Glutamatergic neuron (in vitro differentiated cells): ENCODE results near the gene DOCK10. TPM values are rescaled to one million over a fixed set of nuclear protein-coding genes. Genes with fewer than 3 reads are reported as not detected.

ENCODE experiments used
- DNase-seq: peaks from one replicate; pipeline ENCODE4 v3.0.0; 2022
- H3K27ac Mint-ChIP-seq: one replicate; pipeline ENCODE4 v1.8.0; 2020; ENCODE audit warnings: mild to moderate bottlenecking, mixed read lengths, inconsistent platforms; ENCODE audit not compliant: unreplicated experiment
- H3K27me3 Mint-ChIP-seq: one replicate; pipeline ENCODE4 v1.8.0; 2020; ENCODE audit warnings: mild to moderate bottlenecking, moderate library complexity, mixed read lengths, inconsistent platforms; ENCODE audit not compliant: unreplicated experiment
- H3K36me3 Mint-ChIP-seq: one replicate; pipeline ENCODE4 v1.8.0; 2020; ENCODE audit warnings: mild to moderate bottlenecking, mixed read lengths, inconsistent platforms; ENCODE audit not compliant: unreplicated experiment
- H3K4me1 Mint-ChIP-seq: one replicate; pipeline ENCODE4 v1.8.0; 2020; ENCODE audit warnings: mild to moderate bottlenecking, low read depth, mixed read lengths, inconsistent platforms; ENCODE audit not compliant: unreplicated experiment
- H3K4me3 Mint-ChIP-seq: one replicate; pipeline ENCODE4 v1.8.0; 2020; ENCODE audit warnings: mild to moderate bottlenecking, mixed read lengths, inconsistent platforms; ENCODE audit not compliant: unreplicated experiment
- H3K9me3 Mint-ChIP-seq: one replicate; pipeline ENCODE4 v1.8.0; 2020; ENCODE audit warnings: mild to moderate bottlenecking, moderate library complexity, mixed read lengths, inconsistent platforms; ENCODE audit not compliant: unreplicated experiment
- total RNA-seq: library from RNA; stranded (reverse); fragmentation: NEBNext Ultra II Directional; extraction: Animal tissue kit (Norgen Biotek cat#: 25700); gene quantifications from one replicate; pipeline ENCODE4 v1.2.1, GENCODE V29; 2021; ENCODE audit not compliant: unreplicated experiment
- TF ChIP-seq, protein P1 (sequence below): fragments of 200-600 bp; sonication (generic); IDR thresholded peaks from one replicate; pipeline ENCODE4 v1.5.0; 2021; ENCODE audit not compliant: partially characterized antibody, unreplicated experiment

The DOCK10 gene
- total RNA-seq, 1 donor from 2014 or later = 1.1 TPM

DNA sequence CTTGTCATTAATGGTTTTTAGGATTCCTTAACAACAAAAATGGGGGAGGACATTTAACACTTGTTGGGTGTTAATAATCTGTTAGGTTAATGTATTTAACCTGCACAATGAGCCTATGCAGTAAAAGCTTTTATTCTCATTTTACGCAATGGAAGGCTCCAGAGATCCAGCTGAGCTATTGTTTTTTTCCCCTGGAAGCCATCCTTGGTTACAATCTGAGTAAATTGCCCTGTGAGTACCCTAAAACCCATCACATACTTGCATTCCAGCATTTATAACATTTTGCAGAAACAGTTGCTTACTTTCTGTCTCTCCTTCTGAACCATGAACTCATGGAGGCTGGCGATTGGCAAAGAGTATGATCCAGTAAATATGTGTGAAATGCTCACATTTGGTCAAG lies 30.2 kb upstream of the DOCK10 start:
- H3K4me1 Mint-ChIP-seq = peaks cover 11% of the 10 kb centered on the region
- DNase-seq = no peak
- no peak overlapping the region for H3K27ac Mint-ChIP-seq
- TF ChIP-seq, protein P1, sequence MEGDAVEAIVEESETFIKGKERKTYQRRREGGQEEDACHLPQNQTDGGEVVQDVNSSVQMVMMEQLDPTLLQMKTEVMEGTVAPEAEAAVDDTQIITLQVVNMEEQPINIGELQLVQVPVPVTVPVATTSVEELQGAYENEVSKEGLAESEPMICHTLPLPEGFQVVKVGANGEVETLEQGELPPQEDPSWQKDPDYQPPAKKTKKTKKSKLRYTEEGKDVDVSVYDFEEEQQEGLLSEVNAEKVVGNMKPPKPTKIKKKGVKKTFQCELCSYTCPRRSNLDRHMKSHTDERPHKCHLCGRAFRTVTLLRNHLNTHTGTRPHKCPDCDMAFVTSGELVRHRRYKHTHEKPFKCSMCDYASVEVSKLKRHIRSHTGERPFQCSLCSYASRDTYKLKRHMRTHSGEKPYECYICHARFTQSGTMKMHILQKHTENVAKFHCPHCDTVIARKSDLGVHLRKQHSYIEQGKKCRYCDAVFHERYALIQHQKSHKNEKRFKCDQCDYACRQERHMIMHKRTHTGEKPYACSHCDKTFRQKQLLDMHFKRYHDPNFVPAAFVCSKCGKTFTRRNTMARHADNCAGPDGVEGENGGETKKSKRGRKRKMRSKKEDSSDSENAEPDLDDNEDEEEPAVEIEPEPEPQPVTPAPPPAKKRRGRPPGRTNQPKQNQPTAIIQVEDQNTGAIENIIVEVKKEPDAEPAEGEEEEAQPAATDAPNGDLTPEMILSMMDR = no peak
- H3K4me3 Mint-ChIP-seq = no peak overlapping the region
- peaks cover 3% of the 10 kb centered on the region for H3K36me3 Mint-ChIP-seq
- H3K9me3 Mint-ChIP-seq = no peaks in the 10 kb centered on the region
- H3K27me3 Mint-ChIP-seq = no peaks in the 10 kb centered on the region

DNA sequence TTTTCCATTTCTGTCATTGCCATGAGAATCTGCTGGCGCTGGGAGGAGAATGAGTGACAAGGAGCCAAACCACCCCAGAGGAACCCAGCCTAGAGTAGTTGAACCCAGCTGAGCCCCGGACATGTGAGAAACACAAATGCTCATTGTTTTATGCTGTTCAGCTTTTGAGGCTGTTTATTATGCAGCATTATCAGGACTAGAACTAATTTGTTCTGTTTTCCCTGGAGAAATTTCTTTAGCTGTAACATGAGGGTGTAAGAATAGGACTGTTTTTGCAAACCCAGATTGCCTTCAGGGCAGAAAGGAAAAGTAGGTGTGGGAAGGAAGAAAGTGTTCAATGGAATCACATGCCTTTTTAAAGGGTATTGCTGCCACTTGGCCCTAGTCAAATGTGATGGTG lies 28.5 kb upstream of the DOCK10 start:
- H3K36me3 Mint-ChIP-seq = peaks cover 13% of the 10 kb centered on the region
- no peak overlapping the region for H3K27ac Mint-ChIP-seq
- DNase-seq = peak; percentile 15
- H3K9me3 Mint-ChIP-seq = peaks cover 3% of the 10 kb centered on the region
- peaks cover 11% of the 10 kb centered on the region for H3K4me1 Mint-ChIP-seq
- peak overlapping the region; percentile 9 for H3K4me3 Mint-ChIP-seq
- H3K27me3 Mint-ChIP-seq = no peaks in the 10 kb centered on the region
- TF ChIP-seq, protein P1 = no peak

DNA sequence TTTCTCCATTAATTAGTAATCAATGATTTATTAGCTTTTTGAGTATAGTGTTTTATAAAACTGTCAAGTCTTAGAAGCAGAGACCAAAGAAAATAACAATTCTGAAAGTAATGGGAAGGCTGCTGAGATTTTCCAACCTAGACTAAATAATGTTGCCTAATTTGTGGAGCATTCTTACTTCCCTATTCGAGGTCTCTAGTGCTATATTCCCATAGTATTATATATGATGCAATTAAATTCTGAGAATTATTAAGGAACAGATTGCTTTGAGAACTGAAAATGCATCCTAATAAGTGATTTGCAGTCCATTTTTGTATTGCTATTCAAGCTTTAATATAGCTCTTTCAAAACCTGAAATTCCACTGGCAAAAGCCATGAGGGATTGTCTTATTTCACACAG lies 27.7 kb upstream of the DOCK10 start:
- H3K27me3 Mint-ChIP-seq = no peaks in the 10 kb centered on the region
- no peak overlapping the region for H3K4me3 Mint-ChIP-seq
- H3K36me3 Mint-ChIP-seq = peaks cover 13% of the 10 kb centered on the region
- DNase-seq = no peak
- H3K27ac Mint-ChIP-seq = no peak overlapping the region
- TF ChIP-seq, protein P1 = no peak
- H3K4me1 Mint-ChIP-seq = peaks cover 11% of the 10 kb centered on the region
- peaks cover 3% of the 10 kb centered on the region for H3K9me3 Mint-ChIP-seq

DNA sequence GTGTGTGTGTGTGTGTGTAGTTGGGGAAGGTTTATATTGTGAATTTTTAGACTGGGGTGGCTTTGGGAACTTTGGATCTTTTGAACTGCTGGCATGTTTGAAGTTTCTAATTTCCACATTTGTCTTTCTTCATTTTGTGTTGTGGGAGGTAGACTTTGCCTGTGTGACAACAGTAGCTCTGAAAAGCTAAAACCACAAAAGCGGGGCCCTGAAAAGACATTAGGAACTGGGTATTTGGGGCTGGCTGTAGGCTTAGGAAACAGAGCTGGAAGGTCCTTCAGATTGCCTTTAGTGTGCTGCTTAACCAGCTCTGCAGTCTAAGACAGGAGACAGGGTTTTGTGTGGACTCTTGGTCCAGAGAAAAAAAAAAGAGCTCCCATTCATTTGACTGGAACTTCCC lies 27.2 kb upstream of the DOCK10 start:
- Mint-ChIP-seq H3K9me3 (peaks cover 3% of the 10 kb centered on the region), H3K27ac (no peak overlapping the region), H3K4me3 (no peak overlapping the region), H3K4me1 (peaks cover 11% of the 10 kb centered on the region), H3K27me3 (no peaks in the 10 kb centered on the region), H3K36me3 (peaks cover 13% of the 10 kb centered on the region)
- TF ChIP-seq, protein P1 = no peak
- no peak for DNase-seq

DNA sequence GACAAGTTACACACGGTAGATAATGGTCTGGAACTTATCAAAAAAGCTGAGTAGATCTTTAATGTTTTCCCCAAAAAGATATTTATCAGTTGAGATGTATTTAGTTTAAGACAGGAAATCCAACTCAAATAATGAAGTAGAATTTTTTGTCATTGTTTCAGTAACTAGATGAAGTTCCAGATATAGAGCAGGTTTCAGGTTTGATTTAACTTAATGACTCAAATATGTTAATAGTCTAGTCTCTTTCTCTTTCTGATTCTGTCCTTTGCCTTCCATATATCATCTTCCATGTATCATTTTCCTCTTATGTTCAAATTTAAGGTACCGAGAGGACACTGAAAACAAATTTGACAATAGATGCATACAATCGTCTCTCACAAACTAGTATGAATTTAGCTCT lies 23.6 kb upstream of the DOCK10 start:
- peaks cover 3% of the 10 kb centered on the region for H3K9me3 Mint-ChIP-seq
- H3K4me1 Mint-ChIP-seq = peaks cover 7% of the 10 kb centered on the region
- H3K27ac Mint-ChIP-seq = no peak overlapping the region
- H3K27me3 Mint-ChIP-seq = no peaks in the 10 kb centered on the region
- no peak for DNase-seq
- peaks cover 13% of the 10 kb centered on the region for H3K36me3 Mint-ChIP-seq
- no peak overlapping the region for H3K4me3 Mint-ChIP-seq
- TF ChIP-seq, protein P1 = no peak
